GM12873 (cell line): ENCODE data around the gene CEP72.

ENCODE experiments used
- CTCF ChIP-seq: IDR thresholded peaks from 2 replicates; pipeline ENCODE4 v1.5.1; 2012; ENCODE audit warnings: low read depth, mild to moderate bottlenecking, moderate library complexity, low read length, control low read depth; ENCODE audit not compliant: insufficient read depth; ENCODE audit errors: missing control alignments

CEP72 gene

GRCh38 chr5:665956-666711 is 54.0 kb downstream of the CEP72 start:
- TF ChIP-seq CTCF = no peak

GRCh38 chr5:666816-667498 is 54.8 kb downstream of the CEP72 start:
- TF ChIP-seq CTCF = no peak

- TF ChIP-seq CTCF = no peak
These were observed 56.3 kb downstream of the CEP72 start for GRCh38 chr5:668283-668995.

- TF ChIP-seq CTCF = peak; percentile 70
These were observed 57.1 kb downstream of the CEP72 start for GRCh38 chr5:669111-669841.

- no peak for TF ChIP-seq CTCF
These were observed 57.8 kb downstream of the CEP72 start for GRCh38 chr5:669842-670395.

- TF ChIP-seq CTCF = no peak
These were observed 58.5 kb downstream of the CEP72 start for GRCh38 chr5:670396-671270.
